Suppressor macrophage (primary cell): Measurements from ENCODE around the gene RTN4IP1.
"Not testable (repeated sequence)": the region's sequence is repeated elsewhere in the genome, so short reads cannot be mapped to it uniquely, and the experiment has no call there.

Experiments used
- DNase-seq, 4 experiments: peaks; one replicate each; pipeline ENCODE4 v3.0.0-alpha.2; 2020 to 2022

The RTN4IP1 gene

DNA sequence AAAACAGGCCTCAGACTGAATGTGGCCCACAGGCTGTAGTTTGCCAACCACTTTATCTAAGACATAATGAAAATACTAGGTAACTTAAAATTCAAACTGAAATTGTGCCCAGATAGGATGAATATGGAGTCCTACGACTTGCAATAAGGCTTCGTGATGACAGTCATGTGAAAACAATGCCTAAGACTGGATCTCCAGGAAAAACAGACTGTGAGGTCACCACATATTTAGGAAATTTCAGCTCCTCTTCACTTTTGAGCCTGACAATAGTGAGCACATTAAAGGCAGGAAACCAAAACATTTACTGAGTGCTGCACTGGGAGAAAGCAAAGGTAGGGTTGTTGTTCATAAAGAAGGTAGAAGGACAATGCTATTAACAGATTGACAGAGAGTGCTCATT lies 50.0 kb downstream of the RTN4IP1 start:
- DNase-seq = no peak

DNA sequence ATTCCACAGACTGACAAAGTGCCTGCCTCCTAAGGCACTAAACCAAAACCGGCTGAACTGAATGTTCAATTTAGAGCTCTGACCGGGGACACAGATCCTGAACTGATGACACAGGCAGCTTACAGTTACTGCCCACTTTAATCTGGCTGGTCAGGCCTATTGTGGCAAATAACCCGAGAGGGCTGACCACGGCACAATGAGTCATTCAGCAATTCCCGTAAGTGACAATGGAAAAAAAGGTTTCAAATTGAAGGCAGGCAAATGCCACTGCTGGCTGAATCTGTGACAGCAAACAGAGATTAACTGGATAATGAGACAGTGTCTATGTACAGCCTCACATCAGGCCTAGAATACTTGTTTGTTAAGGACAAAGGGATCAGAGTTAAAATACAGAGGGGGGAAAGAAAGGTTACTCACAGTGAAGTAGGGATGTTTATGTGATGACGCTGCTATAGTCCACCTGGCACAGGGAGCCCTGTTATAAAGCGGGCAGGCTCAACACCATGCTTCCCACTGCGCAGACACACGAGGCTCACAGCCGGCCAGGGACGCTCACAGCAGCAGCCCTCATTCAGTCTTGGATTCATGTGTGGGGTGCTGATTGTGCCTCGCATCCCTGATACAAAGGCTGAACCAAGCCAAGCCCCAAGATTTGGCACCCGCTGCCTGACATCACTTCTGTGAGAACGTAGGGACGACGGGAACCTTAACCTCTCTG lies 54.4 kb downstream of the RTN4IP1 start:
- peak; percentile 71 to 86 (median 81) for DNase-seq

DNA sequence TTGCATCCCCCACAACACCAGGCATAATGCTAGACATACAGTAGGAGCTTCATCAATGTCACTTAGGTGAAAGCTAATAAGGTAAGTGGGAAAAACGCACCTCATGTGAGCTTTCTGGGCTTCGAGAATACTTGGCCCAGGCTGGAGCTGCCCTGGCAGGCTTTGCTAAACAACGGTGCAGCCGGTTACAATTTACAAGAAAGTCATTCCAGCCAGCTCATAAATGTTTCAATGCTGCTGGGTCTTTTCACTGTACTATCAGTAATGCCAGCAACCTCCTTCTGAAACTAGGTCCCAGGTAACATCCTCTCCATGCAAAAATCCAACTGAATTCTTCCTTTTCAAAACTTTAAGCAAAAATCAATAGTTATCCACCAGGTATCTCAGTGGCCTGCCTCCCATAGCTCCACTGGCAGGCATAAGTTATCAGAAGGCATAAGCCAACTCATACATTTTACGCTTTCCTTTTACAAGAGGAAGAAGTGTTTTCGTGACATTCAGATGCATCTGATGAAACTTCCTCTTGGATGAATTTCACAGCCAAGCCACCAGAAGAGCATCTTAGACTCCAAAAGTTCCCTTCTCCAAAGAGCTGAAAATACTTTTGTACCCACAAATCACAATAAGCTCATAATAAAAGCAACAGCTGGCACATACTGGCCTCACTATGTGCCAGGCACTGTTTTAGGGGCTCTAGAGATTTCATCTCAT lies 56.3 kb downstream of the RTN4IP1 start:
- peak; percentile 59 to 87 (median 73) for DNase-seq

DNA sequence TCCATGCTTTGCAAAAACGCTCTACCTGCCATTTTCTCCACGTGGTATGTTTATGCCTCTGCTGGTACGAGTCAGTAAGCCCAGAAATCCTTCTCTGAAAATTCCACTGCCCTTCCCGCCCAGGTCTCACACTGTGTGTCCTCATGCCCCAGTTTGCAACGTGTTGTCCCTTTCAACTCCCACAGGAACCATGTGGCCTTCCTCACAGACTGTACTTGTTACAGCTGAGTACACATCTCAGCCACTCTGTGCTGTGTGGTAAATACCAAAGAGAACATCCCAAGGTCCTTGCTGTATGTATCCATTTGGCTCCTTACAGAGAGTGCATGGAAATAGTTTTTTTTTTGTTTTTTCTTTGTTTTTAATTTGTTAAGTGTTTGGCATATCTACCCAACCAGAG lies 56.9 kb downstream of the RTN4IP1 start:
- DNase-seq = peak in 3 of 4 experiments; percentile 30 to 48 (median 40)

DNA sequence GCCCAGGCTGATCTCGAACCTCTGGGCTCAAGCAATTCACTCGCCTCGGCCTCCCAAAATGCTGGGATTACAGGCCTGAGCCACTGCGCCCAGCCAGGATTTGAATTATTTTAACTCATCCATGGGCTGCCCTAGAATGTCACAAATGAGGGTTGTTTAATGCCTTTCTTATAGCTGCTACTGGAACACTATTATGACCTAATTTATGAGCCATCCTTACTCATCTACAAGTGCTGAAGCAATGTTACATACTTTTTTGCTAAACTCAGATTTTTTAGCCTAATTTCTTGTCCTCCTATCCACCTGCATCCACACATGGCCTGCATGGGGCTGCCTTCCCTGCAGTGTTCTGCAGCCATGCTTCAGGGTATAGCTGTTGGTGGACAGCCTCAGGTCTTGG lies 59.9 kb downstream of the RTN4IP1 start:
- no peak for DNase-seq

DNA sequence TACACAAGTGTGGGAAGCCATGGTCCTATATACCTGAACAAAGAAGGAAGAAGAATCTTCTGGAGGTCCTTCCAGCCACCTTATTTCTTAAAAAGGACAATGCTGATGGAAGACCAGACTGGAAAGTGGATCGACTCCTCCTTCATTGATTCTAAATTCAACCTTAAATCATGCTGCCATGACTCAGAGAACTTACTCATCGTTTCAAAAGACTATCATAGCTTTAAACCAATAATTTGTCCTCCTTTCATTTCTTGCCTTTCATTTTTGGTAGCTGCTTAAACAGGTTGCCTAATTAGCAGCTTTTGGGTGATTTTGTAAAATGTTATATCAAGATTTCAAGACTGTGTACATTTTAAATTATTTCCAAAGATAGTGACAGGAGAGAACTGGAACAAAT lies 60.8 kb downstream of the RTN4IP1 start:
- DNase-seq = peak in 2 of 4 experiments; percentile 44 to 45

DNA sequence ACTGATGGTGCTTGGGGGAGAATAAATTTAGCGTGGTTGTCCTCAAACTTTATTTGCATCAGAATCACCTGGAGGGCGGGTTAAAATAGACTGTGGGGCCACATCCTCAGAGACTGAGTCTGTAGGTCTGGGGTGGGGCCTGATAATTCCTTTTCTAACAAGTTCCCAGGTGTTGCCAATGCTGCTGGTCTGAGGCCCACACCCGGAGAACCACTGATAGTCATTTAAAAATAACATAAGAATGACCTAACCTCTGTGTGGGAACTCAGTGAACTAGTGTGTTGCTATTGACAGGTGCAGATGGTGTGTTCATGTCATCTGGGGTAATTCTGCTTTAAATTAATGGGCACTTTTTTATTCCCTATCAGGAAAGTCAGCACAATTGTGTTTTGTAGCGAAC lies 64.8 kb downstream of the RTN4IP1 start:
- no peak for DNase-seq

DNA sequence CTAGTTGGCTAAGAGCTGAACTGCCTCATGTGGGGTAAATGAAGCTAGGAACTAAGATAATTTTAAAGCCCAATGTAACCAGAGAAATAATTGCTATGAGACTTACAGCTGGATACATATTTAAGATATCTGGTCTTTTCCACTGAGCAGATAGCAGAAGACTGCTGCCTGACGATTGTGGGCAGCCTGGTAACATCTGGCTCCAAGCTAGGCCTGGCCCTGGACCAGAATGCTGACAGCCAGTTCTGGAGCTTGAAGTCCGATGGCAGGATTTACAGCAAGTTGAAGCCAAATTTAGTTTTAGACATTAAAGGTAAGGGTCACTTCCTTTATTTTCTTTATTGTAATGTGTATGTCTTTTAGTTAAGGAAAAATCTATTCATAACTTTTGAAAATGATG lies 65.7 kb downstream of the RTN4IP1 start:
- no peak for DNase-seq

DNA sequence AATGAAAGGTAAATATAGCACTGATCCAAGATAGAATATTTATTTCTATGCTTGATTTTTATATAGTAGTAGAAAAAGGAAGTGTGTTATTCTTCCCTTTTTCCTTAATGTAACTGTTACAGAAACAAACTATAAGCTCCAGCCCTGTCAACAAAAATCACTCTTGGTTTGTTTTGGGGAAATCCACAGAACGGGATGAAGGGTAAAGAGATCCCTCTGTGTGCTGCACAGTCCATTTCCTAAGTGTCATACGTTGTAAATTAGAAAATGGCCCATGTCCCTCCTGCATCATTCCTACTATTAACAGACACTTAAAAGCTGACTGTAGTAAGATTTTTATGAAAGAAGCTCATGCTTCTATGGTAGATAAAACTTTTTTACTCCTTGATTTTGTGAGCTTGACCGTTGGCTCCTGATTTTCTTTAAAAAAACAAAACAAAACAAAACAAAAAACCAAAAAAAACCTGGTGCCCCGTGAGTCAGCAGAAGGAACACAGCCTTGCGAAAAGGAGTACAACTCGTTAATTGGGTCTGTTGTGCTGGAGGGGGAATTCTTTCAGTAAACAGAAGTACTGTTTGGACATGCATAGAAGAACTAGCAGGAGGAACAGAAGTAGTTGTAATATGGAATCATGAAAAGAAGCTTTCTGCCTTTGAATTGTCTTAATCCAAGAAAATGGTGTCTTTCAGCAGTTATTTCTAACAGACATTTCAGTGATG lies 67.5 kb downstream of the RTN4IP1 start:
- DNase-seq = peak; percentile 36 to 76 (median 66)

DNA sequence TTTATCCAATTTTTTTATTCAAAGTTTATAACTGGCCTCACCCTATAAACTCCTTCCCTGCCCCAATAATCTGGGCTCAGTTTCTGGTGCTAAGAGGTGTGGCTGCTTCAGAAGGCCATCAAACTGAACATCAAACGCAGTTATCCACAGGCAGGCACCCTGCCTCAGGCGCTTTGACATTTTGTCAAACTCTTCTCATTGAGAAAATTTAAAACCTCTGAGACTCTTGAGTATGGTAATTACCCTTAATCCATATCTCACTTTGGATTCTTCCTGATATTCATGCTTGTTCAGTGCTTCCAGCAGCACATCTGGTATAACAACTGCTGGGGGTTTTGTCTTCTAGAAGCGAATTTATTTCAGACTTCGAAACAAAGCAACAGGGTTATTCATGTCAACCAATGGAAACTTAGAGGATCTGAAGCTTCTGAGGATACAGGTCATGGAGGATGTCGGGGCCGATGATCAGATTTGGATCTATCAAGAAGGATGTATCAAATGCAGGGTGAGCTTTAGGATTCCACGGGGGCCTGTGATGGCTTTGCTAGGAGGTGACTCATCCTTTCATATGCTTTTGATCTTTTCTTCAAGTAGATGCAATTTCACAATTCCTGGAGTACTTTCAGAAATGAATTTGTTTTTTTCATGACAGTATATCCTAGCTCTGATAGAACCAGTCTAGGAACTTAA lies 68.2 kb downstream of the RTN4IP1 start:
- DNase-seq = peak in 3 of 4 experiments; percentile 42 to 64 (median 59)

DNA sequence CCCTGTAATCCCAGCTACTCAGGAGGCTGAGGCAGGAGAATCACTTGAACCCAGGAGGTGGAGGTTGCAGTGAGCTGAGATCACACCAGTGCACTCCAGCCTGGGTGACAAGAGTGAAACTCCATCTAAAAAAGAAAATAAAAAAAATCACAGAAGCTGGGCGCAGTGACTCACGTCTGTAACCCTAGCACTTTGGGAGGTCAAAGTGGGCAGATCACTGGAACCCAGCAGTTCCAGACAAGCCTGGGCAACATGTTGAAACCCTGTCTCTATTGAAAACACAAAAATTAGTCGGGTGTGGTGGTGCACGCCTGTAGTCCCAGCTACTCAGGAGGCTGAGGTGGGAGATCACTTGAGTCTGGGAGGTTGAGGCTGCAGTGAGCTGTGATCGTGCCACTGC lies 69.6 kb downstream of the RTN4IP1 start:
- not testable (repeated sequence) for DNase-seq

DNA sequence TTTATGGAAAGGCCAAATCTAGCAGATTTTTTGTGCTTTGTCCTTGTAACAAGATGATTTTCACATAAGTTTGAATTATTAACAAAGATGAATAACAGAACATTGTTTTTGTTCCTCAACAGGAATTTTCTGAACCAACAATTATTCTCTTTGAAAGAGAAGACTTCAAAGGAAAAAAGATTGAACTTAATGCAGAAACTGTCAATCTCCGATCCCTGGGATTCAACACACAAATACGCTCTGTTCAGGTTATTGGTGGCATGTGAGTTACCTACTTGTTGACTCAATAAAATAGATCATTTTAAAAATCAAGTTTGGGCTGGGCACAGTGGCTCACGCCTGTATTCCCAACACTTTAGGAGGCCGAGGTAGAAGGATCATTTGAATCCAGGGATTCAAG lies 70.9 kb downstream of the RTN4IP1 start:
- DNase-seq = no peak

DNA sequence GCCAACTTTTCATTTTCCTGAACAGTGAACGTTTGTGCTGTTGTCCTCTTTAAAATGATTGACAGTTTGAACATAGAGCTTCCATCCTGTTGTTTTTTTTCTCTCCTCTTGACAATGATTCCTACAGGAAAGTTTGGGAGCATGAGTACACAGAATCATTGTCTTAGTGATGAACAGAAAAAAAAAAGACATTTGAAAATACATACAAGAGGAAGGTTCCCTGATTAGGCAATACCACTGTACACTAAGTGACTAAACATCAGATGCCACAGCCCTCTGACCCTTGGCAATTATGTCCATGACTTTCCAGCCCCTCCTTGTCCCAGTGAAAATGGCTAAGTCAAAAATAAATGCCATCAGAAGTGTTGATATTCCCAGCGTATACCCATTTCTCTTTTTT lies 71.5 kb downstream of the RTN4IP1 start:
- DNase-seq = peak; percentile 52 to 84 (median 75)

DNA sequence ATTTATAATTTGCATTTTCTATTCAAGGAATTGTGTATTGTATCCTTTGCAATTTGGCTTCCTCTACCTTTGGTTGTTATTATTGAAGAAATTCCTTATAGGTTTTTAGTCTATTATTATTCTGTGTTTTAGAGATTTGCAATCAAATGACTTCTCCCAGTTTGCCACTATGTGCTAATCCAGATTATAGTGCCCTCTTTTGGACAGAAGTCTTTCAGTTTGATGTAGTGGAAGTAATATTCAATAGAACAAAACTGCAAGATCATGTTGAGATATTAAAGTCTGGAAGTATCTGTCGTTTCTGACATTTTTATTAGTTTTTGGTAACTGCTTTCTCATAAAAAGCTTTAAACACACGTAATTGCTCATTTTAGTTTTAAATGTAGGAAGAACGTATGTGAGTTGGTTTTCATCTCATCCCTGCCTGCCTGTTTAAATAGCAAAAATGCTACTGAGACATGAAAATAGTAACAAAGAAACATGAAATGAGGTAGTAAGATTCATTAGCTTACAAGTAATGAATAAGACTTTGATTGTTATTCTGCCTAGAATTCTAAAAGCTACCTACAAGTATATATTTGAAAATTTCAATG lies 72.8 kb downstream of the RTN4IP1 start:
- DNase-seq = peak in 2 of 4 experiments; percentile 45 to 71

DNA sequence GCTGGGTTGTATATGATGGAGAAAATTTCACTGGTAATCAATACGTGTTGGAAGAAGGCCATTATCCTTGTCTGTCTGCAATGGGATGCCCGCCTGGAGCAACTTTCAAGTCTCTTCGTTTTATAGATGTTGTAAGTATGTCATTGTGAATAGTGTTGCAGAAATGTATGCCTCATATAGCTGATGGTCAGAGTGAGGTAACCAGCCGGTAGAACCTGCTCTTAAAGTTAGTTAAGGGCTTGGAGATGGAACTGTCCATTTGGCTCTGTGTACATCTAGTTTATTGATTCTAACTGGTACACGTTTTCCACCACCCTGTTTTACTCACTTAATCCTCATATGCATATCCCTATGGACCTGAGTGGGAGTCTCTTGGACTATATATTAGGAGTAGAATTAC lies 73.5 kb downstream of the RTN4IP1 start:
- DNase-seq = no peak

DNA sequence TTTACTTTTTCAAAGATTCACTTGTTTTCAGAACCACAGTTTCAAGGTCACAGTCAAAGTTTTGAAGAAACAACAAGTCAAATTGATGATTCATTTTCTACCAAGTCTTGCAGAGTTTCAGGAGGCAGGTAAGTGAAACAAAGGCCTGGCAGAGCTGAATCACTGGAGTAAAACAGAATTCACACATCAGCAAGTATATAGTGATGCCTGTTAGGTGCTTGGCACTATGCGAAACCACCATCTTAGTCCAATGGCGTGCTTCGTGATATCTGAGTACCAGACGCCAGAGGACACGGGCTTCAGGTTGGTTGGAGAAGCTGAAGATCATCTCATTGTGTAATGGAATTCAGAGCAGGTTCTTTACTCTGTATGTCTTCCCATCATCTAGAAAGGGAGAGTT lies 75.9 kb downstream of the RTN4IP1 start:
- DNase-seq = no peak

DNA sequence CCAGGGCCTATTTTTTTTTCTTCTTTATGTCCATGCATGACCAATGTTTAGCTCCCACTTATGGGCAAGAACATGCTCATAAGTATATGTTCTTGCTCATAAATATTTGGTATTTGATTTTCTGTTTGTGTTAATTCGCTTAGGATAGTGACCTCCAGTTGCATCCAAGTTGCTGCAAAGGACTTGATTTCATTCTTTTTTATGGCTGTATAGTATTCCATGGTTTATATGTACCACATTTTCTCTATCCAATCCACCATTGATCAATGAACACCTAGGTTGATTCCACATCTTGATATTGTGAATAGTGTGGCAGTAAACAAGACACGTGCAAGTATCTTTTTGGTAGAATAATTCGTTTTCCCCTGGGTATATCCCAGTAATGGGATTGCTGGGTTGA lies 78.1 kb downstream of the RTN4IP1 start:
- no peak for DNase-seq

DNA sequence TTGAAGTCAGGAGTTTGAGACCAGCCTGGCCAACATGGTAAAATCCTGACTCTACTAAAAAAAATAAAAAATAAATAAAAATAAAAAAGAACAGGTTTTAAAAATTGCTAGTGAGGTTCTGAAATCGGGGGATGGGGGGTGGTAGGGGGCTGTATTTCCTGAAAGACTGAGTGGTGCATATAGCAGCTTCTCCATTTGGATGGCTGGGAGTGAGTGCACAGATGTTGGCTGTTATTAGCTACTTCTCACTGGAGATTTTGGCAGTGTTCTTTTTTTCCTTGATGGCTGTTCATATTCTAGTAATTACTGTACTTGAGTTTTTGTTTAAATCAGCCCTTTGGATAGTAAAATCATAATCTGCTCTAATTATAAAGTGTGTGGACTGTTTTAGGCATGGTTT lies 79.8 kb downstream of the RTN4IP1 start:
- DNase-seq = no peak

DNA sequence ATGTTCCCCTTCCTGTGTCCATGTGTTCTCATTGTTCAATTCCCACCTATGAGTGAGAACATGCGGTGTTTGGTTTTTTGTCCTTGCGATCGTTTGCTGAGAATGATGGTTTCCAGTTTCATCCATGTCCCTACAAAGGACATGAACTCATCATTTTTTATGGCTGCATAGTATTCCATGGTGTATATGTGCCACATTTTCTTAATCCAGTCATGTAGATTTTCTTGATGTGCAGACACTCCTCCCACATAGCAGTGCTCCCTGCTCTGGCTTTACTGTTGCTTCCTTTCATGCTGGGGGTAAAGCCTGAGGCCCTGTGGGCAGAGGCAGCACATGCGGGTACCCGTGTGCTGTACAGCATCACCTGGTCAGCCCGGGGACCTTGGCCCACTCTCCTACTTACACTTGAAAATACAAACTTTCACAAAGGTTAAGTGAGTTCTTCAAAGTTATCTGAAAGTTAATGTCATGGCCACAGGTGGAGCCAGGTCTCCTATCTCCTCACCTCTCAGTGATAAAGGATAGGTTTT lies 80.3 kb downstream of the RTN4IP1 start:
- not testable (repeated sequence) for DNase-seq

DNA sequence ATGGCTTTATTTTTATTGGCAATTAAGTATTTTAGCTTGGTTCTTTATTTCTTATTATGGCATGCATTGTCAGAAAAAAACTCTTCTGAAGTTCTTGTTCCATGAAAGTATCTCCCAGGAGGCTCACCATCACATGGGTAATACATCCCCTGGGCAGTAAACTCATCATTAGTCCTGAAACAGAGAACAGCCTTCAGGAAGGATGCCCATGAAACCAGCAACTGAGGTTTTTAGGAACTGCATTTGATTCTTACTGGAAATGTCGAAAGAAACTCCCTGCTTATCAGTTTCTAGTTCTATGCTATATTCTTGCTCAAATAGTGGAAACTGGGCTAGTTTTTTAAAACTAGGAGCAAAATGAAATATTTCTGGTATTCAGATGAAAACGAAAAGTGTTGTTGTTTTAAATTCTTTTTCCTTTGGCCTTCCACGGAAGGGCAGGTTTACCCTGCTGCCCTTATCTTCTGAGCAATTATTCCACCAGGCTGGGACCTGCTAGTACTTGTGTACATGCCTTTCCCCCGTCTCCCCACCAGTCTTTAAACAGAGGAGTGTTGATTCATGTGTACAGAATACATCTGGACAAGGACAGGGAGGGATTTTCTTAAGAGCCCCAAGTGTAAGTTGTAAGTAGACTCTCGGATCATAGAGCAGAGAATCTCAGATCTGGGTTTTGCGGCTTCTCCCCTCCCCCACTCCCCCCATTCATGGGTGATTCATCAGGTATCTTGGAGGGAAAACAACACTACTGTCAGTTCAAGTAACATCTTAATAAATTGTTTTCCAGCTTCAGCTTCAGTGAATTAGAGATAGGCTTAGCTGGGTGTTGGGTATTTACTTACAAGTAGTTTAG lies 81.5 kb downstream of the RTN4IP1 start:
- DNase-seq = peak in 1 of 4 experiments; percentile 27
